Skeletal muscle satellite cell (primary cell): ENCODE data around the gene KXD1.
A peak's percentile ranks its signal among the peaks of the same experiment; 100 is the strongest.

ENCODE experiments used
- H3K27me3 ChIP-seq: 2 replicates; pipeline ENCODE4 v1.7.0; 2013; ENCODE audit warnings: low read length; ENCODE audit not compliant: control insufficient read depth, insufficient read depth
- H3K36me3 ChIP-seq: 2 replicates; pipeline ENCODE4 v1.7.0; 2013; ENCODE audit warnings: mild to moderate bottlenecking, control low read depth, low read length; ENCODE audit not compliant: insufficient read depth
- H3K4me1 ChIP-seq: 2 replicates; pipeline ENCODE4 v1.7.0; 2013; ENCODE audit warnings: low read length; ENCODE audit not compliant: control insufficient read depth, insufficient read depth
- H3K4me2 ChIP-seq: 2 replicates; pipeline ENCODE4 v1.7.0; 2013; ENCODE audit warnings: mild to moderate bottlenecking, low read length
- H3K4me3 ChIP-seq: 2 replicates; pipeline ENCODE4 v1.7.0; 2013; ENCODE audit warnings: low read length
- H3K9ac ChIP-seq: 2 replicates; pipeline ENCODE4 v1.7.0; 2013; ENCODE audit warnings: mild to moderate bottlenecking, low read depth, low read length, moderate library complexity
- H3K9me3 ChIP-seq: replicated peaks from 2 replicates; pipeline ENCODE4 v1.7.0; 2013; ENCODE audit warnings: mild to moderate bottlenecking, control low read depth, low read length

The KXD1 gene

DNA sequence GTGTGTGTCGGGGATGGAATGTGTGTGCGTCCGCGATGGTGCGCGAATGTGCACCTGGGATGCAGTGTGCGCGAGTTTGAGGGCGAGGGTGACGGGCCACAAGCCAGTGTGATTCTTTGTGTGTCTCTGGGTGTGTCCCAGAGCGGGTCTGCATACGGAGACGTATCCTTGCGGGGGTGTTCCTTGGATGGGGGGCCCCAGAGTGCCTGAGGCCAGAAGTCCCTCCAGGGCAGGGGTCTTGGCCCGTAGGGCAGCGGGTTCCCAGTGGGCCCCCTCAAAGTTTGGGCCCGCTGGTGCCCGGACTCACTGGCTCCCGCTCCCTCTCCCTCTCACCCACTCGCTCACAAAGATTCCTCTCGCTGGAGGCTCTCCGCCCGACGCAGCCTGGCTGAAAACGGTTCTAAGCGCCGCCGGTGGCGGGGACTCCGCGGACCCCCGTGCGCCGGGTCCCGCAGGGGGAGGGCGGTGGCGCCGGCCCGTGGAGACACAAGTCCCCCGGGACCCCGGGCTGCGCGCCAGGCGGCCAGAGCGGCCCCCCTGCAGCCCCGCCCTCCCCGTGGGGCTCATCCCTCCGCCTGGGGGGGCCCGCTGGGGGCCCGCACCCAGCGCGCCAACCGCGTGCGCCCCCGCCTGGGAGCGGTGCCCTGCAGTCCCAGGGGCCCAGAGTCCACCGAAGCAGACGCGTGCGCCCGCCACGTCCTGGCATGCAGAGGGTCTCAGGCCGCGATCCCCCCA is 48.0 kb downstream of the KXD1 start:
- peak overlapping the region; percentile 84 for H3K4me2 ChIP-seq
- H3K9ac ChIP-seq = peak overlapping the region; percentile 59
- H3K27me3 ChIP-seq = peaks cover 33% of the 10 kb centered on the region
- no peaks in the 10 kb centered on the region for H3K9me3 ChIP-seq
- H3K4me3 ChIP-seq = peak overlapping the region; percentile 72
- no peaks in the 10 kb centered on the region for H3K36me3 ChIP-seq
- peaks cover 23% of the 10 kb centered on the region for H3K4me1 ChIP-seq

GRCh38 chr19:18606281-18607225 is 48.9 kb downstream of the KXD1 start, which contains the start of gene CRLF1:
CRLF1 (minus strand) TSS chr19:18606799; CDS start chr19:18606656, 143 bp downstream.
- Histone ChIP-seq H3K9ac (peak within 1 kb of the TSS; percentile 59), H3K4me3 (peak within 1 kb of the TSS; percentile 72), H3K27me3 (peaks cover 39% of the 10 kb centered on the region), H3K9me3 (no peaks in the 10 kb centered on the region), H3K4me1 (peaks cover 23% of the 10 kb centered on the region), H3K4me2 (peak within 1 kb of the TSS; percentile 84), H3K36me3 (no peaks in the 10 kb centered on the region)

DNA sequence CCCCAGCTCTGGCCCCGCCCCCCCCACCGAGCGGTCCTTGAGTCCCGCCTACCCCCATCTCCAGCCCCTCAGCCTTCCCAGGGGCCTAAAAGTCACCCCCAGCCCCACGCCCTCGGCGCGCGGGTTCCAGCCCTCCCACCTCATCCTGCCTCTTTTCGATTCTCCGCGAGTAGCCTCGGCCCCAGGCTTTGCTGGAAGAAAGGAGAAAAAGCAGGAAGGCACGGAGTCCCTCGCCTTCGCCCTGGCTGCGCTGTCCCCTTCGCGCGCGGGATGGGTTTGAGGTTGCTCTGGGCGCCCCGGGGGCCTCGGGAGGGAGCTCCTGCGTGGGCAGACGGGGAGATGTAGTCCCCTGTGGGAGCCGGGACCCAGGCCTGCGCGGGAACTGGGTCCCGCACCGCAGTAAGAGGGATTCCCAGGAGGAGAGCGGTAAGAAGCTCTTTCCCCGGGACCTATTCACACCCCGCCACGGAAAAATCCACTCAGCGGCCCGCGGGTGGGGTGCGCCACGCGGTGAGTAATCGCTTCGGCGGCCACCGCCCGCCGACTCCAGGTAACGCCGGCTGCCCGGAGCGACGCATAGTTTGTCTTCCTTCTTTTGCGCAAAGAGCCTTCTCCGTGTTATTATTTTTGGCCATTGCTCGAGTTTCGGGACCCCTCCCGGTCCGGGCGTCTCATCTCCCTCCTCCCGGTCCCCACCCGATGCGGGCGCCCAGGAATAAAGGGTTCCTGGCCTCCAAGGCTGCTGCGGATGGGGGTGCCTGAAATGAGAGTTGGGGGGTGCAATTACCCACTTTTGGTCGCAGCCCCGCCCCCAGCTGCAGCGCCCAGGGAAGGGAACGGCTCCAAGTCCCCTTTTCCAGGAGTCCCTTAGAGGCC is 49.8 kb downstream of the KXD1 start:
- peaks cover 32% of the 10 kb centered on the region for H3K4me1 ChIP-seq
- no peaks in the 10 kb centered on the region for H3K9me3 ChIP-seq
- H3K9ac ChIP-seq = no peak overlapping the region
- peaks cover 48% of the 10 kb centered on the region for H3K27me3 ChIP-seq
- H3K36me3 ChIP-seq = no peaks in the 10 kb centered on the region
- H3K4me3 ChIP-seq = peak overlapping the region; percentile 60
- H3K4me2 ChIP-seq = peak overlapping the region; percentile 77

- H3K27me3 ChIP-seq = peaks cover 55% of the 10 kb centered on the region
Observed at GRCh38 chr19:18608102-18608804, 50.6 kb downstream of the KXD1 start.

DNA sequence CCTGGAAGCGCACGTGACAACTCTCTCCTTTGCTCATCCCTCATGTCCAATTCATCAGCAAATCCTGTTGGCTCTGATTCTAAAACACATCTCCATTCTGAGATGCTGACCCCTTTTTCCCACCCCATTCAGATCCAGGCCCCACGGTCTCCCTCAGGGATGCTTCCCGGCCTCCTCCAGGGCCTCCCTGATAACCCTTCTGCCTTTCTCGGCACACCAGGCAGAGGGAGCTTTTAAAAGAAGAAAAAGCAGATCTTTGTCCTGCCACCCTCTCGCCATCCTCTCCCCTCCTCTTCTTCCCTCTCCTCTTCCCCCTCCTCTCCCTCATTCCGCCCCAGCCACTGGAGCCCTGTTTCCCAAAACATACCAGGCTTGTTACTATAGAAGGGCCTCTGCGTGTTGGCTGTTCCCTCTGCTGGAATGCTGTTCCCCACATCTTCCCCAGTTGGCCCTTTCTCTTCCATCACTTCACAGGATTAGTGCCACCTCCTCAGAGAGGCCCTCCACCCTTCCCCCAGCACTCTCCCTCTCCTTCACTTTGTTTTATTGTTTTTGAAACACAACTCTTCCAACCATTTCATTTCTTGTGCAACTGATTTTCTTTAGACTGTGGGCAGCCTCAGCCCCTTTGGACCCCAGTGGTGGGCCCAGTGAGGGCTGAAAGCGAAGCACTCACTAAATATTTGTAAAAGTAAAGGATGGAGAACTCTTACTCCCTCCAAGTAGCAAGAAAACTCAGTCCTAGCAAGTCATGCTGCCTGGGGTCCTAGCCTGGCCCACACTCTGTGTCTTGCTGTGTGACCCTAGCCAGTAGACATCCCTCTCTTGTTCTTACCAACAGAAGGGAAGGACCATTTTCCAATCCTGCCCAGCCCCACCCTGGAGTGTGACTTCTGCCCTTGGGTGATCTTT is 51.4 kb downstream of the KXD1 start:
- Histone ChIP-seq H3K36me3 (no peaks in the 10 kb centered on the region), H3K4me3 (no peak overlapping the region), H3K4me2 (no peak overlapping the region), H3K9ac (no peak overlapping the region), H3K27me3 (peaks cover 62% of the 10 kb centered on the region), H3K9me3 (no peaks in the 10 kb centered on the region), H3K4me1 (peaks cover 21% of the 10 kb centered on the region)

More at GRCh38 chr19:18608102-18608804, 50.6 kb downstream of the KXD1 start:
- H3K4me2 ChIP-seq = peak overlapping the region; percentile 77
- H3K36me3 ChIP-seq = no peaks in the 10 kb centered on the region
- H3K9ac ChIP-seq = no peak overlapping the region
- peaks cover 28% of the 10 kb centered on the region for H3K4me1 ChIP-seq
- no peak overlapping the region for H3K4me3 ChIP-seq
- no peaks in the 10 kb centered on the region for H3K9me3 ChIP-seq

DNA sequence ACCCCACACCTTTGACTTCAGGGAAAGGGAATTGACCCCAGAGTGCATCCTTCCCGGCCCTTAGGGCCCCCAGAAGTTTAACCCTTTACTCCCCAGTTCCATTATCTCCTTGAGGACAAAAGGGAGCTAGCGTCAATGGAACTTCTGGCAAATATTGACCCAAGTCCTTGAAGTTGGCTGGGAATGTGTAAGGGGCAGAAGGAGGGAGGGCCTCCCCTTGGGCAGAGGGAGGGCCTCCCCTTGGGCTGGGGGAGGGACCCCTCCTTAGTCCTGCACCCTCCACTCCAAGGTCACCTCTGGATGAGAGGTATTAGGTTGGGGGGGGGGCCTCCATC is 52.0 kb downstream of the KXD1 start:
- H3K4me2 ChIP-seq = no peak overlapping the region
- no peak overlapping the region for H3K9ac ChIP-seq
- H3K36me3 ChIP-seq = no peaks in the 10 kb centered on the region
- H3K4me3 ChIP-seq = no peak overlapping the region
- H3K4me1 ChIP-seq = peaks cover 15% of the 10 kb centered on the region
- no peaks in the 10 kb centered on the region for H3K9me3 ChIP-seq
- peaks cover 68% of the 10 kb centered on the region for H3K27me3 ChIP-seq

DNA sequence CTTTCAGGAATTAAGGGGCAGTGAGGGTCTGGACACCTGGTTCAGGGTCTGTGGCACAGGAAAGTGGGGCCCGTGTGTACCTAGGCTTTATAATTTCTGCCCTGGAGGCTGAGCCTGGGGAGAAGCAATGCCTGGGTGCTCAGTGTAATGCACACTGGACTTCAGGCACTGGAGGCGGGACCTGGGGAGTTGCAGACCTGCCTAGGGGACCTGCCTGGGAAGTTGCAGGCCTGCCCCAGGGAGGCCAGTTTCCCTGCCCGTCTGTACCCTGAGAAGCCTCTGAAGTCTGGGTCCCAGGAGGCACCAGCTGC is 52.5 kb downstream of the KXD1 start:
- H3K9ac ChIP-seq = no peak overlapping the region
- peaks cover 70% of the 10 kb centered on the region for H3K27me3 ChIP-seq
- H3K4me1 ChIP-seq = peaks cover 15% of the 10 kb centered on the region
- H3K9me3 ChIP-seq = no peaks in the 10 kb centered on the region
- H3K36me3 ChIP-seq = no peaks in the 10 kb centered on the region
- no peak overlapping the region for H3K4me3 ChIP-seq
- H3K4me2 ChIP-seq = no peak overlapping the region

GRCh38 chr19:18610556-18611326 is 53.1 kb downstream of the KXD1 start:
- no peak overlapping the region for H3K4me3 ChIP-seq
- H3K9ac ChIP-seq = no peak overlapping the region
- H3K4me2 ChIP-seq = no peak overlapping the region
- H3K4me1 ChIP-seq = peaks cover 15% of the 10 kb centered on the region
- H3K27me3 ChIP-seq = peaks cover 73% of the 10 kb centered on the region
- no peaks in the 10 kb centered on the region for H3K36me3 ChIP-seq
- H3K9me3 ChIP-seq = no peaks in the 10 kb centered on the region

DNA sequence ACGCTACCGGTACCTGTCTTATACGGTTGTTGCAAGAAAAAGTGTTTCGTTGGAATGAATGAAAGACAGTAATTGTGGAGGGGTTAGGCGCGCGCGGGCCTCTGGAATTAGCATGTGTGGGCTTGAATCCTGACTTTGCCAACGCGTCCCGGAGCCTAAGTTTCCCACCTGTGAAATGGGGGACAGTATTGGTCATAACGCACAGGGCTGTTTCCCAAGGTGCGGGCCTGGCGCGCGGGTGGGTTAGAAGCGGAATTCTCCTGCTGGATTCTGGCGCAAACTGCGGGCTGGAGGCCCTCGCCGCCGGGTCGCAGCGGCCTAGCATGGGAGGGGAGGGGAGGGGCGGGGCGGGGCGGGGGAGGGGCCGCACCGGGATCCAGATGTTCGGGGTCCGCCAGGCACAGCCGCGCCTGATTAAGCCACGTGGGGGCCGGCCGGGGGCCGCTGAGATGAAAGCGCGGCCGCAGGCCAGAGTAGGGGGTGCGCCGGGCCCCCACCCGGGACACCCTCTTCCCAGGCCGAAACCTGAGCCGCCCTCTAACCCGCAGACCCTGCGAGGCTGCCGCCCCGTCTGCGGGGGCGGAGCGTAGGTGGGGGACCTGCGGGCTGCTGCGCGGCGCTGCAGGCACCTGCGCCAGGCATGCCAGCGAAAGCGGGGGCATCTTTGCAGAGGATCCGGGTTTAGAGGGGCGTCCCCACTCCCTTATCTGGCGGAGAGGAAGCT is 53.8 kb downstream of the KXD1 start:
- Histone ChIP-seq H3K9ac (no peak overlapping the region), H3K36me3 (no peaks in the 10 kb centered on the region), H3K4me3 (peak overlapping the region; percentile 19), H3K4me2 (peak overlapping the region; percentile 85), H3K27me3 (peaks cover 73% of the 10 kb centered on the region), H3K9me3 (no peaks in the 10 kb centered on the region), H3K4me1 (peaks cover 15% of the 10 kb centered on the region)
